Parathyroid adenoma (tissue), 2 donors: ENCODE measurements around the gene OSBPL5.

Source experiments
- H2AFZ ChIP-seq: fragments of 300-600 bp; sonication (generic); one replicate; pipeline ENCODE4 v1.7.0; 2017; ENCODE audit warnings: antibody characterized with exemption, mild to moderate bottlenecking
- H3K27ac ChIP-seq: fragments of 300-600 bp; sonication (generic); one replicate; pipeline ENCODE4 v1.7.0; 2017
- H3K27me3 ChIP-seq: fragments of 300-600 bp; sonication (generic); one replicate; pipeline ENCODE4 v1.7.0; 2017; ENCODE audit warnings: low read length; ENCODE audit not compliant: control insufficient read depth, insufficient read depth
- H3K36me3 ChIP-seq: fragments of 300-600 bp; sonication (generic); one replicate; pipeline ENCODE4 v1.7.0; 2017; ENCODE audit warnings: low read length; ENCODE audit not compliant: control insufficient read depth, insufficient read depth
- H3K4me1 ChIP-seq: fragments of 300-600 bp; sonication (generic); one replicate; pipeline ENCODE4 v1.7.0; 2017; ENCODE audit warnings: control low read depth
- H3K4me2 ChIP-seq: fragments of 300-600 bp; sonication (generic); one replicate; pipeline ENCODE4 v1.7.0; 2017; ENCODE audit warnings: low read length
- H3K4me3 ChIP-seq: fragments of 300-600 bp; sonication (generic); one replicate; pipeline ENCODE4 v1.7.0; 2017; ENCODE audit warnings: low read depth, low read length
- H3K79me2 ChIP-seq: fragments of 300-600 bp; sonication (generic); one replicate; pipeline ENCODE4 v1.7.0; 2017; ENCODE audit warnings: control low read depth
- H3K9ac ChIP-seq: fragments of 300-600 bp; sonication (generic); one replicate; pipeline ENCODE4 v1.7.0; 2017; ENCODE audit warnings: mild to moderate bottlenecking
- H3K9me3 ChIP-seq: fragments of 300-600 bp; sonication (generic); one replicate; pipeline ENCODE4 v1.7.0; 2017; ENCODE audit warnings: low read length; ENCODE audit not compliant: control insufficient read depth
- TF ChIP-seq, protein P1 (sequence below): fragments of 300-600 bp; sonication (generic); IDR thresholded peaks from one replicate; pipeline ENCODE4 v1.7.0; 2017; ENCODE audit warnings: antibody characterized with exemption, mild to moderate bottlenecking
- donor health status: primary hyperparathyroidism.

OSBPL5 gene

DNA sequence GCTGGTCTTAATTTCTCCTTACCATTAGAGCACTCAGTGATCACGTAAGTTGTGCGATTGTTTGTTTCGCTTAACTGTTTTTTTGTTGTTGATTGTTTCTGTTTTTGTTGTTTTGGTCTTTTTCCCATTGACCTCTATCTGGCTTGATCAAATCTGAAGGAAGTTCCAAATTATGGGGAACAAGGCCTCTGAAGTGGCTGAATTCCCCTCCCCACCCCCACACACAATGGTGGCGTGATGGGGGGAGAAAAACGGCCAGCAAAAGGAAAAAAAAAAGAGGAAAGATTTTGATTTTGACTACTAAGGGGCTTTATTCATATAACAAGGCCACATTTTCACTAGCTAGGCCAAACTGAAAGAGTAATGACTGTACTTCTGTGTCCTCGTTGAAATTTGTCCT is 53.6 kb downstream of the OSBPL5 start:
- no peak overlapping the region for H3K9ac ChIP-seq
- H3K79me2 ChIP-seq, result no peaks in the 10 kb centered on the region
- H3K27ac ChIP-seq, result no peak overlapping the region
- no peak overlapping the region for H3K4me2 ChIP-seq
- no peak overlapping the region for H3K4me3 ChIP-seq
- TF ChIP-seq, protein P1, sequence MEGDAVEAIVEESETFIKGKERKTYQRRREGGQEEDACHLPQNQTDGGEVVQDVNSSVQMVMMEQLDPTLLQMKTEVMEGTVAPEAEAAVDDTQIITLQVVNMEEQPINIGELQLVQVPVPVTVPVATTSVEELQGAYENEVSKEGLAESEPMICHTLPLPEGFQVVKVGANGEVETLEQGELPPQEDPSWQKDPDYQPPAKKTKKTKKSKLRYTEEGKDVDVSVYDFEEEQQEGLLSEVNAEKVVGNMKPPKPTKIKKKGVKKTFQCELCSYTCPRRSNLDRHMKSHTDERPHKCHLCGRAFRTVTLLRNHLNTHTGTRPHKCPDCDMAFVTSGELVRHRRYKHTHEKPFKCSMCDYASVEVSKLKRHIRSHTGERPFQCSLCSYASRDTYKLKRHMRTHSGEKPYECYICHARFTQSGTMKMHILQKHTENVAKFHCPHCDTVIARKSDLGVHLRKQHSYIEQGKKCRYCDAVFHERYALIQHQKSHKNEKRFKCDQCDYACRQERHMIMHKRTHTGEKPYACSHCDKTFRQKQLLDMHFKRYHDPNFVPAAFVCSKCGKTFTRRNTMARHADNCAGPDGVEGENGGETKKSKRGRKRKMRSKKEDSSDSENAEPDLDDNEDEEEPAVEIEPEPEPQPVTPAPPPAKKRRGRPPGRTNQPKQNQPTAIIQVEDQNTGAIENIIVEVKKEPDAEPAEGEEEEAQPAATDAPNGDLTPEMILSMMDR, result no peak
- H3K4me1 ChIP-seq, result no peaks in the 10 kb centered on the region
- H2AFZ ChIP-seq, result no peak overlapping the region
- H3K27me3 ChIP-seq, result no peaks in the 10 kb centered on the region
- no peaks in the 10 kb centered on the region for H3K9me3 ChIP-seq
- no peaks in the 10 kb centered on the region for H3K36me3 ChIP-seq

DNA sequence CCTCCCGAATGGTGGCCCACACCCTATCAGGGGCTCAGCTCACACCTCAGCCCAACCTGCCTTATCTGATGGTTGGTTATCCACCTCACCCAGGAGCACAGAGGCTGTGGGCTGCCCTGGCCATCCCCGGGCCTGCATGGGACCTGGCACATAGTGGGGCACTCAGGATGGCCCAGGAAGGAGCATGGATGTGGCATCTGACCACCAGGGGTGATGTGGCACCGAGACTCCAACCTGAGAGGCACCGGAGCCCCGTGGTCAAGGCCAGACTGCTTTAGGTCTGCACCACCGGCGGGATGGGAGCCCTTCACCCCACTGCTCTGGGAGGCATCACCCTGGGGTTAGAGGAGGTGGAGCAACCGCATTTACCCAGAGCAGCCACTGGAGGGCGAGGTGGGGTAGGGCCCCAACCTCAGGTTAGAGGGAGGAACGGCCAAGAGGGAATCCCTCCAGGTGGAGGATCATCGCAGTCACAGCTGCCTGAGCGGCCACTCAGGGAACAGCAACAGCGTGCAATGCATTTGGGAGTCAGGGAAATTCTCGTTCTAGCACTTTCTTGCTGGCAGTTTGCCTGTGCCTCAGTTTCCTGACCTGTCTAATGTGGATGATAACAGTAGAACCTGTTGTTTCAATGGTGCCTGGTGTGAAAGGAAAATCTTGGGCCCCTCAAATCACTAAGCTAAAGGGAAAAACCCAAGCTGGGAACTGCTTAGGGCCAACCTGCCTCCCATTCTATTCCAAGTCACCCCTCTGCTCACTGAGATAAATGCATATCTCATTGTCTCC is 55.0 kb downstream of the OSBPL5 start:
- H3K79me2 ChIP-seq, result no peaks in the 10 kb centered on the region
- H2AFZ ChIP-seq, result no peak overlapping the region
- H3K9me3 ChIP-seq, result no peaks in the 10 kb centered on the region
- no peak overlapping the region for H3K4me2 ChIP-seq
- no peak overlapping the region for H3K9ac ChIP-seq
- H3K27ac ChIP-seq, result no peak overlapping the region
- no peaks in the 10 kb centered on the region for H3K27me3 ChIP-seq
- H3K4me1 ChIP-seq, result no peaks in the 10 kb centered on the region
- TF ChIP-seq, protein P1, result peak; percentile 51
- H3K36me3 ChIP-seq, result no peaks in the 10 kb centered on the region
- no peak overlapping the region for H3K4me3 ChIP-seq

DNA sequence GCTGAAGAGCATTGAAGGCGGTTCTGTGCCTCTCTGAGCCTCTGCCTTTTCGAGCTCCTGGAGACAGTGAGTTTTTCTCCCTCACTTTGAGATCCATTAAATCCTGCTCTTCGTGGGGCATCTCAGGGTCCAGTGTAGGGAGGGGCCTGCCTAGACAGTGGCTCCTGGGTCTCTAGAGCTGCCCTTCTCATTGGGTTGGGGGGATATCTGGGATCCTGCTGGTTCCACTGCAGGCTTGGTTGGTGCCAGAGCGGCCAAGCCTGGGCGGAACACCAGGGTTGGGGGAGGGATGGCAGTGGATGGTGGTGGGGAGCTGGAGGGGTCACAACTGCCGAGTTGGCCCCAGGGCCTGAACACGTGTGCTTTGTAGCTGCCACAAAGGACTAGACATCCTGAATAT is 55.7 kb downstream of the OSBPL5 start:
- Histone ChIP-seq H3K9me3 (no peaks in the 10 kb centered on the region), H3K4me1 (no peaks in the 10 kb centered on the region), H3K36me3 (no peaks in the 10 kb centered on the region), H3K4me3 (no peak overlapping the region), H3K4me2 (no peak overlapping the region), H2AFZ (no peak overlapping the region), H3K27ac (no peak overlapping the region), H3K9ac (no peak overlapping the region), H3K27me3 (no peaks in the 10 kb centered on the region), H3K79me2 (no peaks in the 10 kb centered on the region)
- TF ChIP-seq, protein P1, result no peak

DNA sequence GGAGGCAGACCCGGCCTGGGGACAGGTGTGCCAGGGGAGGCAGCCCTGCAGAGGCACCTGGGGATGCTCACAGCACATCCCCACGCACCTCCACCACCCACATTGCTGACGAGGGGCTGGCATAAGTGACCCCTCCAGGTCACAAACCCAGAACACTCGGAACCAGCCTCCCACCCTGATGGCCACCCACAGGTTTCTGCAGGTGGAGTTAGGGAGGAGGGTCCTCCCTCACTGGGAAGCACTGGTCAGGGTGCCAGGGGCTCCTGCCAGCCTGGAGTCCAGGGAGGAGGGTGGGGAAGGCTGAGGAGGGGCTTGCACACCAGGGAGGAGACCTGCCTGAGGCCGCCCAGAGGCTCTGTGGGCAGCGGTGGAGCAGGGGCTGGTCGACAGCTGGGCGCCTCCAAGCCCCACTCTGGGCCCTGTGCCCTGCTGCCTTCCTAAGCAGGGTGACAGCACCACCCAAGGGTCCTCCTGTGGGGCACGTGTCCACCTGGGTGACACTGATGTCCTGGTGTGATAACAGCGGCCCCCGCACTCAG is 56.9 kb downstream of the OSBPL5 start:
- Histone ChIP-seq H3K9ac (no peak overlapping the region), H3K4me3 (no peak overlapping the region), H3K4me2 (no peak overlapping the region), H3K36me3 (no peaks in the 10 kb centered on the region), H3K4me1 (no peaks in the 10 kb centered on the region), H3K9me3 (no peaks in the 10 kb centered on the region), H2AFZ (no peak overlapping the region), H3K27me3 (no peaks in the 10 kb centered on the region), H3K79me2 (no peaks in the 10 kb centered on the region), H3K27ac (no peak overlapping the region)
- TF ChIP-seq, protein P1, result no peak
